Endothelial cell of umbilical vein (primary cell): Measurements from ENCODE around the gene OPRL1.
"Not testable (repeated sequence)": the region's sequence is repeated elsewhere in the genome, so short reads cannot be mapped to it uniquely, and the experiment has no call there.

ENCODE experiments used
- EZH2 ChIP-seq: IDR thresholded peaks from 2 replicates; pipeline ENCODE4 v1.6.1; 2012; ENCODE audit warnings: borderline replicate concordance, low read depth, mild to moderate bottlenecking, moderate library complexity, low read length, inconsistent platforms; ENCODE audit not compliant: severe bottlenecking
- FOS ChIP-seq: IDR thresholded peaks from 2 replicates; pipeline ENCODE4 v1.6.1; 2011; ENCODE audit warnings: mild to moderate bottlenecking, low read length, moderate library complexity, borderline replicate concordance; ENCODE audit not compliant: insufficient read depth
- JUN ChIP-seq: IDR thresholded peaks from 2 replicates; pipeline ENCODE4 v1.6.1; 2011; ENCODE audit warnings: borderline replicate concordance, low read depth; ENCODE audit not compliant: insufficient read length, insufficient read depth
- POLR2A ChIP-seq: IDR thresholded peaks from 2 replicates; pipeline ENCODE4 v1.6.1; 2012; ENCODE audit warnings: low read depth, mild to moderate bottlenecking, control low read depth, low read length
- POLR2AphosphoS5 ChIP-seq: IDR thresholded peaks from 2 replicates; pipeline ENCODE4 v1.6.1; 2012; ENCODE audit warnings: low read depth, mild to moderate bottlenecking, control low read depth, low read length, moderate library complexity; ENCODE audit not compliant: insufficient read depth
- TF ChIP-seq, protein P1 (sequence below), 2 donors: IDR thresholded peaks; 1 replicate in 1 of 2; 2 replicates in 1 of 2; pipeline ENCODE4 v1.5.1; 2011; ENCODE audit warnings: low read length in 2 of 2, mild to moderate bottlenecking in 2 of 2, moderate library complexity in 2 of 2, control low read depth in 1 of 2, inconsistent platforms in 1 of 2, low read depth in 1 of 2; ENCODE audit not compliant: insufficient read depth in 1 of 2; ENCODE audit errors: extremely low read depth in 1 of 2
- TF ChIP-seq, protein P2 (sequence below): IDR thresholded peaks from 2 replicates; pipeline ENCODE4 v1.6.1; 2011; ENCODE audit not compliant: insufficient read depth, insufficient read length

DNA sequence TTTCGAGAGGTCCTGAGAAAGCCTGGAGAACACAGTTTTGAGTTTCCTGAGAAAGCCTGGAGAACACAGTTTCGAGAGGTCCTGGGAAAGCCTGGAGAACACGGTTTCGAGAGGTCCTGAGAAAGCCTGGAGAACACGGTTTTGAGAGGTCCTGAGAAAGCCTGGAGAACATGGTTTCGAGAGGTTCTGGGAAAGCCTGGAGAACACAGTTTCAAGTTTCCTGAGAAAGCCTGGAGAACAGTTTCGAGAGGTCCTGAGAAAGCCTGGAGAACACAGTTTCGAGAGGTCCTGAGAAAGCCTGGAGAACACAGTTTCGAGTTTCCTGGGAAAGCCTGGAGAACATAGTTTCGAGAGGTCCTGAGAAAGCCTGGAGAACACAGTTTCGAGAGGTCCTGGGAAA, 43.6 kb downstream of the OPRL1 start:
- not testable (repeated sequence) for TF ChIP-seq EZH2, JUN, POLR2A, POLR2AphosphoS5, FOS
- TF ChIP-seq, protein P1, sequence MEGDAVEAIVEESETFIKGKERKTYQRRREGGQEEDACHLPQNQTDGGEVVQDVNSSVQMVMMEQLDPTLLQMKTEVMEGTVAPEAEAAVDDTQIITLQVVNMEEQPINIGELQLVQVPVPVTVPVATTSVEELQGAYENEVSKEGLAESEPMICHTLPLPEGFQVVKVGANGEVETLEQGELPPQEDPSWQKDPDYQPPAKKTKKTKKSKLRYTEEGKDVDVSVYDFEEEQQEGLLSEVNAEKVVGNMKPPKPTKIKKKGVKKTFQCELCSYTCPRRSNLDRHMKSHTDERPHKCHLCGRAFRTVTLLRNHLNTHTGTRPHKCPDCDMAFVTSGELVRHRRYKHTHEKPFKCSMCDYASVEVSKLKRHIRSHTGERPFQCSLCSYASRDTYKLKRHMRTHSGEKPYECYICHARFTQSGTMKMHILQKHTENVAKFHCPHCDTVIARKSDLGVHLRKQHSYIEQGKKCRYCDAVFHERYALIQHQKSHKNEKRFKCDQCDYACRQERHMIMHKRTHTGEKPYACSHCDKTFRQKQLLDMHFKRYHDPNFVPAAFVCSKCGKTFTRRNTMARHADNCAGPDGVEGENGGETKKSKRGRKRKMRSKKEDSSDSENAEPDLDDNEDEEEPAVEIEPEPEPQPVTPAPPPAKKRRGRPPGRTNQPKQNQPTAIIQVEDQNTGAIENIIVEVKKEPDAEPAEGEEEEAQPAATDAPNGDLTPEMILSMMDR (IDR thresholded peaks at IDR 0.05; ENCODE audit: extremely low read depth in 1 of 2, insufficient read depth in 1 of 2, low read depth in 1 of 2, low read length in 2 of 2), result not testable (repeated sequence)
- TF ChIP-seq, protein P2, sequence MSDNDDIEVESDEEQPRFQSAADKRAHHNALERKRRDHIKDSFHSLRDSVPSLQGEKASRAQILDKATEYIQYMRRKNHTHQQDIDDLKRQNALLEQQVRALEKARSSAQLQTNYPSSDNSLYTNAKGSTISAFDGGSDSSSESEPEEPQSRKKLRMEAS, result not testable (repeated sequence)
